ENCODE measurements around the gene THRAP3.

DNA sequence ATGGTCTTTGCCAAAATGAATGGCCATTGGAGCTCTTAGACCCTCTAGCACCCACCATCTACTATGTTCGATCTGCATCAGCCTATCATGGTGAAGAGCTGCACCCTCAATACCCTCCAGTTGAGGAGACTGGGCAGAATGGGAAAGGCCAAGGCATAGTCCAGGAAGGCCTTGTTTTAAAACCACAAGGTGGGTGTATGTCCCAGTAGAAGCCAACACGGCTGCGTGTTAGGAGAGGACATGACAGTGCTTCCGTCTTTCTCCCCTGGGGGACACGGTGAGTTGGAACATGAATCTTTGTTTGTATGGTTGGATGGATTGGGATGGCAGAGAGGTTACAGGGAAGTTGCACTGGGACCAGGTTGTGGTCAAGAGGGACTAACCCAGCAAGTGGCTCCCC is 63.4 kb downstream of the THRAP3 start:
- TF ChIP-seq, protein P1, sequence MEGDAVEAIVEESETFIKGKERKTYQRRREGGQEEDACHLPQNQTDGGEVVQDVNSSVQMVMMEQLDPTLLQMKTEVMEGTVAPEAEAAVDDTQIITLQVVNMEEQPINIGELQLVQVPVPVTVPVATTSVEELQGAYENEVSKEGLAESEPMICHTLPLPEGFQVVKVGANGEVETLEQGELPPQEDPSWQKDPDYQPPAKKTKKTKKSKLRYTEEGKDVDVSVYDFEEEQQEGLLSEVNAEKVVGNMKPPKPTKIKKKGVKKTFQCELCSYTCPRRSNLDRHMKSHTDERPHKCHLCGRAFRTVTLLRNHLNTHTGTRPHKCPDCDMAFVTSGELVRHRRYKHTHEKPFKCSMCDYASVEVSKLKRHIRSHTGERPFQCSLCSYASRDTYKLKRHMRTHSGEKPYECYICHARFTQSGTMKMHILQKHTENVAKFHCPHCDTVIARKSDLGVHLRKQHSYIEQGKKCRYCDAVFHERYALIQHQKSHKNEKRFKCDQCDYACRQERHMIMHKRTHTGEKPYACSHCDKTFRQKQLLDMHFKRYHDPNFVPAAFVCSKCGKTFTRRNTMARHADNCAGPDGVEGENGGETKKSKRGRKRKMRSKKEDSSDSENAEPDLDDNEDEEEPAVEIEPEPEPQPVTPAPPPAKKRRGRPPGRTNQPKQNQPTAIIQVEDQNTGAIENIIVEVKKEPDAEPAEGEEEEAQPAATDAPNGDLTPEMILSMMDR (IDR thresholded peaks at IDR 0.05; ENCODE audit: extremely low read depth in 1 of 2, insufficient read depth in 1 of 2, low read depth in 1 of 2, low read length in 2 of 2), result no peak
- TF ChIP-seq EZH2 (IDR thresholded peaks at IDR 0.05; ENCODE audit: borderline replicate concordance, low read depth, low read length, severe bottlenecking) (no peak), POLR2A (IDR thresholded peaks at IDR 0.05; ENCODE audit: low read depth, low read length) (no peak), POLR2AphosphoS5 (IDR thresholded peaks at IDR 0.05; ENCODE audit: insufficient read depth, low read depth, low read length) (no peak), FOS (IDR thresholded peaks at IDR 0.05; ENCODE audit: borderline replicate concordance, insufficient read depth, low read length) (no peak)
- TF ChIP-seq, protein P2, sequence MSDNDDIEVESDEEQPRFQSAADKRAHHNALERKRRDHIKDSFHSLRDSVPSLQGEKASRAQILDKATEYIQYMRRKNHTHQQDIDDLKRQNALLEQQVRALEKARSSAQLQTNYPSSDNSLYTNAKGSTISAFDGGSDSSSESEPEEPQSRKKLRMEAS (IDR thresholded peaks at IDR 0.05; ENCODE audit: insufficient read depth, insufficient read length), result no peak
